PFSK-1 (cell line): ENCODE results near the gene LTBP1.

ENCODE experiments used
- FOXP2 ChIP-seq: optimal IDR thresholded peaks from 2 replicates; pipeline ENCODE3; 2011; ENCODE audit warnings: borderline replicate concordance, control low read depth, inconsistent platforms; ENCODE audit not compliant: insufficient read depth; ENCODE audit errors: extremely low read length, extremely low read depth
- POLR2AphosphoS5 ChIP-seq: IDR thresholded peaks from 2 replicates; pipeline ENCODE4 v1.6.1; 2012; ENCODE audit warnings: low read depth, mild to moderate bottlenecking, control low read depth, low read length, moderate library complexity
- REST ChIP-seq, 2 experiments: IDR thresholded peaks; 2 replicates each; pipeline versions ENCODE4 v1.6.1 to v1.8.0; 2011 to 2012; ENCODE audit warnings: low read depth in 2 of 2, low read length in 2 of 2, control low read depth in 1 of 2, inconsistent platforms in 1 of 2, mild to moderate bottlenecking in 1 of 2, moderate library complexity in 1 of 2; ENCODE audit not compliant: insufficient read depth in 1 of 2
- SIN3A ChIP-seq: IDR thresholded peaks from 2 replicates; pipeline ENCODE4 v1.6.1; 2012; ENCODE audit warnings: mild to moderate bottlenecking, low read length, moderate library complexity, borderline replicate concordance; ENCODE audit not compliant: insufficient read depth
- TAF1 ChIP-seq: IDR thresholded peaks from 2 replicates; pipeline ENCODE4 v1.6.1; 2012; ENCODE audit warnings: low read length, control low read depth, borderline replicate concordance; ENCODE audit not compliant: insufficient read depth

Gene LTBP1

GRCh38 chr2:33115196-33115595 is 168.4 kb downstream of the LTBP1 start:
- TF ChIP-seq FOXP2 (no peak), POLR2AphosphoS5 (no peak), SIN3A (no peak)

- no peak for TF ChIP-seq FOXP2
- no peak for TF ChIP-seq REST (IDR thresholded peaks at IDR 0.05; ENCODE audit: insufficient read depth in 1 of 2, low read depth in 2 of 2, low read length in 2 of 2)
- no peak for TF ChIP-seq SIN3A
- TF ChIP-seq POLR2AphosphoS5, result no peak
- no peak for TF ChIP-seq TAF1
Measured at GRCh38 chr2:33115728-33116127, 169.0 kb downstream of the LTBP1 start.

GRCh38 chr2:33116799-33117198 is 170.0 kb downstream of the LTBP1 start:
- TF ChIP-seq REST (IDR thresholded peaks at IDR 0.05; ENCODE audit: insufficient read depth in 1 of 2, low read depth in 2 of 2, low read length in 2 of 2) (no peak), FOXP2 (no peak), SIN3A (no peak), POLR2AphosphoS5 (no peak), TAF1 (no peak)

- TF ChIP-seq POLR2AphosphoS5 (no peak), SIN3A (no peak), REST (IDR thresholded peaks at IDR 0.05; ENCODE audit: insufficient read depth in 1 of 2, low read depth in 2 of 2, low read length in 2 of 2) (no peak), TAF1 (no peak), FOXP2 (no peak)
Measured at GRCh38 chr2:33118651-33119050, 171.9 kb downstream of the LTBP1 start.

GRCh38 chr2:33121416-33121815 is 174.7 kb downstream of the LTBP1 start:
- TF ChIP-seq FOXP2 (no peak), POLR2AphosphoS5 (no peak), SIN3A (no peak), REST (IDR thresholded peaks at IDR 0.05; ENCODE audit: insufficient read depth in 1 of 2, low read depth in 2 of 2, low read length in 2 of 2) (no peak), TAF1 (no peak)

- TF ChIP-seq POLR2AphosphoS5, result no peak
- TF ChIP-seq REST (IDR thresholded peaks at IDR 0.05; ENCODE audit: insufficient read depth in 1 of 2, low read depth in 2 of 2, low read length in 2 of 2), result no peak
- no peak for TF ChIP-seq TAF1
- no peak for TF ChIP-seq FOXP2
- TF ChIP-seq SIN3A, result no peak
Measured at GRCh38 chr2:33121925-33122324, 175.2 kb downstream of the LTBP1 start.
